Mucosa of descending colon (tissue), 3 donors: ENCODE data around the gene BMP2K. TPM values are rescaled to one million over a fixed set of nuclear protein-coding genes. Genes with fewer than 3 reads are reported as not detected.

Experiments used
- ATAC-seq: fragments of 200-7000 bp; cut with Tn5 transposase; one replicate; pipeline ENCODE4 v1.9.1; 2020; ENCODE audit warnings: mild to moderate bottlenecking, moderate library complexity
- DNase-seq, 3 donors: peaks; one replicate each; pipeline ENCODE4 v3.0.0-alpha.2; 2020
- H3K36me3 ChIP-seq: fragments of 200-600 bp; one replicate; pipeline ENCODE4 v1.8.0; 2021; ENCODE audit warnings: low read depth, mild to moderate bottlenecking
- H3K4me1 ChIP-seq: fragments of 200-600 bp; one replicate; pipeline ENCODE4 v1.8.0; 2021; ENCODE audit warnings: low read depth, mild to moderate bottlenecking
- H3K4me3 ChIP-seq: fragments of 200-600 bp; one replicate; pipeline ENCODE4 v1.8.0; 2021; ENCODE audit warnings: mild to moderate bottlenecking
- H3K9me3 ChIP-seq: fragments of 200-600 bp; one replicate; pipeline ENCODE4 v1.8.0; 2021; ENCODE audit warnings: mild to moderate bottlenecking
- intact Hi-C, 2 donors: fragments of 100-400 bp; cut with DNase I in 1 of 2; cut with micrococcal nuclease in 1 of 2; formaldehyde crosslinking; loops; one replicate each; pipeline versions ENCODE4 v1.11.0 to v1.11.1; 2022; cut with DNase I, micrococcal nuclease
- total RNA-seq, 3 donors: library from RNA; stranded (reverse); fragmentation: NEBNext Ultra II Directional in 2 of 3; extraction: Animal tissue kit (Norgen Biotek cat#: 25700) in 2 of 3; gene quantifications; one replicate each; pipeline versions ENCODE4 v1.2.1 to v1.2.4, GENCODE V29; 2021 to 2023
- TF ChIP-seq, protein P1 (sequence below): fragments of 200-600 bp; IDR thresholded peaks from one replicate; pipeline ENCODE4 v1.8.0; 2022; ENCODE audit warnings: antibody characterized with exemption, mild to moderate bottlenecking
- donor health status: DM: no; HTN: no; CAD: no; lungs with moderate emphysema.
- donor health status: DM: no; HTN: no; CAD: no.
- donor health status: DM: no; HTN: yes; CAD: no.

Gene BMP2K
- total RNA-seq, 3 donors from 2014 or later, result 42.5 to 77.1 (median 67.5) TPM

DNA sequence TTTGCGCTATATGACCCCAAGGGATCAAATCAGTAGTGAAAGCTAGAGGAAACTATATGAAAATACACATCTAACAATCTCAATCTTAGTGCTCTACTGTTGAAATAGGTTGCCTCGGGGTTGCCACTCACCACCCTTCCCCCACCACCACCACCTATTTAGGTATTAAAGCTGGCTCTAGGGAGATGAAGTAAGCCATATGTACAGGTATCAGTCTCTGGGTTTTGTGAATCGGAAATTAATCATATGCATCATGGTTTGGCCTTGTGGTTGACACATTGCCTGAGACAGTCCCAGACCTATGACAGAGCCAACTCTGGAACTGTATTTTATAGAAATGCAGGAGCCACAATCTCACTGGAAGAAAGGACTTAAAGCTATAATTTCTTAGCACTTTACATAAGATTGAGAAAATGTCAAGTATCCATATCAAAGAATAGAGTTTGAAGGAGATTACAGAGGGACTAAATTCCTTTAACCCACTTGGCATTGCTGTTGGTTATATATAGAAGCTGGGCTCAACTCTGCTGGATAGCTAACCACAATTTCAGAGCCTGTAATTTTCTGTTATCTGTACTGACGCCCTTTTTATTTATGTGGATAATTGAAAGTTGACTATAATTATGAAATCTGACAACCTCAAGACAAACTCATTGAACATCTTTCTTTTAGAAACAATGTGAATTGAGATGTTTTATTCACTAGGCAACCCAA is 26.7 kb upstream of the BMP2K start:
- Histone ChIP-seq H3K4me1 (no peaks in the 10 kb centered on the region), H3K36me3 (no peaks in the 10 kb centered on the region), H3K9me3 (no peaks in the 10 kb centered on the region), H3K4me3 (no peak overlapping the region)
- ATAC-seq (no peak), DNase-seq (no peak)
- TF ChIP-seq, protein P1, sequence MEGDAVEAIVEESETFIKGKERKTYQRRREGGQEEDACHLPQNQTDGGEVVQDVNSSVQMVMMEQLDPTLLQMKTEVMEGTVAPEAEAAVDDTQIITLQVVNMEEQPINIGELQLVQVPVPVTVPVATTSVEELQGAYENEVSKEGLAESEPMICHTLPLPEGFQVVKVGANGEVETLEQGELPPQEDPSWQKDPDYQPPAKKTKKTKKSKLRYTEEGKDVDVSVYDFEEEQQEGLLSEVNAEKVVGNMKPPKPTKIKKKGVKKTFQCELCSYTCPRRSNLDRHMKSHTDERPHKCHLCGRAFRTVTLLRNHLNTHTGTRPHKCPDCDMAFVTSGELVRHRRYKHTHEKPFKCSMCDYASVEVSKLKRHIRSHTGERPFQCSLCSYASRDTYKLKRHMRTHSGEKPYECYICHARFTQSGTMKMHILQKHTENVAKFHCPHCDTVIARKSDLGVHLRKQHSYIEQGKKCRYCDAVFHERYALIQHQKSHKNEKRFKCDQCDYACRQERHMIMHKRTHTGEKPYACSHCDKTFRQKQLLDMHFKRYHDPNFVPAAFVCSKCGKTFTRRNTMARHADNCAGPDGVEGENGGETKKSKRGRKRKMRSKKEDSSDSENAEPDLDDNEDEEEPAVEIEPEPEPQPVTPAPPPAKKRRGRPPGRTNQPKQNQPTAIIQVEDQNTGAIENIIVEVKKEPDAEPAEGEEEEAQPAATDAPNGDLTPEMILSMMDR, result no peak
- intact Hi-C loops, result no loop called here

DNA sequence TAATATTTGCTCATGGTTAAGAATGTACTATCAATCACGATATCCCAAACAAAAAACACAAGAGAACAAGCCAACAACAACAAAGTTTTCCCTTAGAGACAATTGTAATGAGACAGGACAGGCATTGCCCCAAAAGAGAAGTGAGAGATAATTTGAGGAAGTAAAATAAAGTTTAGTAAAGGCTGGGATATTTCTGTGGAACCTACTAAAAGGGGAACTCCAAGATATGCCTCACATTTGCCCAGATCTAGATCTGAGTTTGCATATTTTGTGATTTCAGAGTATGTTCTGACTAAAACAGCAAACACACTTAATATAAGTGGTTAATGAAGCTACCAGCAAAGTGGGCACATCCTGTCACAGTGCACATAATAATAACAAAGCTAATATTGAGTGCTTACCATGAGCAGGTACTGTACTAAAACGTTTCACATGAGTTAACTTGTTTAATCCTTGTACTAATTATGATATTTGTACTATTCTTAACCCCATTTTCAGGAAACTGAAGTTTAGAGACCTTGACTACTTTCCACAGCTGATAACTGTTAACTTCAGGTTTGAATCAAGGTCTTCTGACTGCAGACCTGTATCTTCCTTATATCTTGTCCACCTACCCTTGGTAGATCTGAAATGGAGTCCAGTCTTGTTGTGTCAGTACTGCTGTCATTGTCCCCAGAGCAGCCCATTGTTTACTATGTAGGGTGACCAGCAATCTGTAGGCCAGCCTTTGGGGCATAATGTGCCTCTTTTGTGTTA is 26.0 kb upstream of the BMP2K start:
- ATAC-seq (peak; percentile 67), DNase-seq (no peak)
- intact Hi-C loops, result no loop called here
- Histone ChIP-seq H3K36me3 (no peaks in the 10 kb centered on the region), H3K4me3 (no peak overlapping the region), H3K9me3 (no peaks in the 10 kb centered on the region), H3K4me1 (no peaks in the 10 kb centered on the region)
- TF ChIP-seq, protein P1, result no peak

GRCh38 chr4:78753091-78753490 is 23.1 kb upstream of the BMP2K start:
- TF ChIP-seq, protein P1, result no peak
- Histone ChIP-seq H3K36me3 (no peaks in the 10 kb centered on the region), H3K9me3 (no peaks in the 10 kb centered on the region), H3K4me1 (no peaks in the 10 kb centered on the region), H3K4me3 (no peak overlapping the region)
- ATAC-seq, result no peak
- intact Hi-C loops, result no loop called here
- no peak for DNase-seq

DNA sequence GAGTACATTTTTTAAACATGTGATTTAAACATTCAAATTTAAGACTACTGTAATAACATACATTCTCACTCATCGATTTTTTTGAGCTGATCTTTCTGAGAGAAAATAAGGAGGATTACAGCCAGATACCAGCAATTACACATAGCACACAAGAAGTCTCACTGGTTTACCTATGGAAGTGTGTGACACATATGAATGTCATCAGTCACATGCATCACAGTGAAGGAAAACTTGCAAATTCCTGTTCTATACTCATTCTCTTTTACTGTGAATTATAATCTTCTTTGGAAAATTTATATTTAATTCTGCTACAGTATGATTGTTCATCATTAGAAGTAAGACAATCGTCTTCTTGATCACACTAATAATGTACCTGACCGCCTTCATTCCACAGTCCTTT is 21.3 kb upstream of the BMP2K start:
- no peak for DNase-seq
- H3K4me3 ChIP-seq, result no peak overlapping the region
- H3K9me3 ChIP-seq, result no peaks in the 10 kb centered on the region
- no peaks in the 10 kb centered on the region for H3K4me1 ChIP-seq
- ATAC-seq, result no peak
- TF ChIP-seq, protein P1, result no peak
- H3K36me3 ChIP-seq, result no peaks in the 10 kb centered on the region
- intact Hi-C loops, result no loop called here

DNA sequence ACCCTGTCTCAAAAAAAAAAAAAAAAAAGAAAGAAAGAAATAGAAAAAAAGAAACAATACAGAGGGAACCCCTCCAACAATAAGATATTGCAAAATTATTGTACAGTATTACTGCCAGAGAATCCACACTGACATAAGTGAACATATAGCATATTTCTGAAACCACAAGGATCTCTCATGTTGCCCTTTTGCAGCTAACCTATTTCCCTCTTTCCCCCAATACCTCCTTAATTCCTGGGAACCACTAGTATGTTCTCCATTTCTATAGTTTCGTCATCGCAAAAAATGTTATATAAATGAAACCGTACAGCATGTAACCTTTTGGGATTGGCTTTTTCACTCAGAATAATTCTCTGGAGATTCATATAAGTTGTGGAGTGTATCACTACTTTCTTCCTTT is 20.0 kb upstream of the BMP2K start:
- no peak for ATAC-seq
- H3K4me1 ChIP-seq, result no peaks in the 10 kb centered on the region
- H3K4me3 ChIP-seq, result no peak overlapping the region
- no peaks in the 10 kb centered on the region for H3K36me3 ChIP-seq
- DNase-seq, result no peak
- H3K9me3 ChIP-seq, result no peaks in the 10 kb centered on the region
- intact Hi-C loops, result no loop called here
- TF ChIP-seq, protein P1, result no peak
